Neural cell (in vitro differentiated cells): ENCODE measurements around the gene EN2. TPM values are rescaled to one million over a fixed set of nuclear protein-coding genes. Genes with fewer than 3 reads are reported as not detected.
A peak's percentile ranks its signal among the peaks of the same experiment; 100 is the strongest.

Experiments used
- H2AFZ ChIP-seq: fragments of 200-600, 300-800 bp; sonication (generic), shearing (Covaris generic); 2 replicates; pipeline ENCODE4 v1.6.0; 2014; ENCODE audit warnings: low read depth, mild to moderate bottlenecking, antibody characterized with exemption, low read length, moderate library complexity
- H3F3A ChIP-seq: fragments of 200-600 bp; shearing (Covaris generic); 2 replicates; pipeline ENCODE4 v1.6.1; 2016; ENCODE audit warnings: mild to moderate bottlenecking, moderate library complexity, mixed read lengths, antibody characterized with exemption, low read length; ENCODE audit not compliant: insufficient read depth, poor library complexity, severe bottlenecking
- H3K27ac ChIP-seq: fragments of 200-600, 300-800 bp; sonication (generic), shearing (Covaris generic); 2 replicates; pipeline ENCODE4 v1.5.1; 2014; ENCODE audit warnings: mild to moderate bottlenecking, low read length, moderate library complexity
- H3K27me3 ChIP-seq: fragments of 300-800, 200-600 bp; sonication (generic), shearing (Covaris generic); 2 replicates; pipeline ENCODE4 v1.6.0; 2014; ENCODE audit warnings: mild to moderate bottlenecking, low read depth, low read length, moderate library complexity; ENCODE audit not compliant: insufficient read depth
- H3K36me3 ChIP-seq: fragments of 300-800, 200-600 bp; sonication (generic), shearing (Covaris generic); 2 replicates; pipeline ENCODE4 v1.5.1; 2014; ENCODE audit warnings: mild to moderate bottlenecking, antibody characterized with exemption, low read length, moderate library complexity; ENCODE audit not compliant: insufficient read depth
- H3K4me2 ChIP-seq: fragments of 300-800, 200-600 bp; sonication (generic), shearing (Covaris generic); 2 replicates; pipeline ENCODE4 v1.6.0; 2014; ENCODE audit warnings: mild to moderate bottlenecking, low read length
- H3K4me3 ChIP-seq: fragments of 300-800, 200-600 bp; sonication (generic), shearing (Covaris generic); 2 replicates; pipeline ENCODE4 v1.5.1; 2014; ENCODE audit warnings: mild to moderate bottlenecking, low read length, moderate library complexity
- H3K79me2 ChIP-seq: fragments of 200-600 bp; shearing (Covaris generic); replicated peaks from 2 replicates; pipeline ENCODE4 v1.6.0; 2014; ENCODE audit warnings: mild to moderate bottlenecking, low read length, moderate library complexity; ENCODE audit not compliant: insufficient read depth
- H3K9ac ChIP-seq: fragments of 300-800, 200-600 bp; sonication (generic), shearing (Covaris generic); 2 replicates; pipeline ENCODE4 v1.6.1; 2016; ENCODE audit warnings: mild to moderate bottlenecking, low read length, mixed read lengths
- H3K9me2 ChIP-seq: fragments of 200-600 bp; shearing (Covaris generic); 2 replicates; pipeline ENCODE4 v1.6.1; 2016; ENCODE audit warnings: mild to moderate bottlenecking, low read length, mixed read lengths; ENCODE audit not compliant: insufficient read depth
- H3K9me3 ChIP-seq: fragments of 200-600, 300-800 bp; sonication (generic), shearing (Covaris generic); 2 replicates; pipeline ENCODE4 v1.6.1; 2016; ENCODE audit warnings: mild to moderate bottlenecking, mixed run types, low read length, moderate library complexity, mixed read lengths
- H4K20me1 ChIP-seq: fragments of 200-600 bp; shearing (Covaris generic); 2 replicates; pipeline ENCODE4 v1.6.1; 2016; ENCODE audit warnings: mild to moderate bottlenecking, mixed run types; ENCODE audit not compliant: insufficient read depth
- EP300 ChIP-seq: fragments of 450-650 bp; conservative IDR thresholded peaks from 2 replicates; pipeline ENCODE4 v1.6.1; 2014; ENCODE audit warnings: antibody characterized with exemption, mild to moderate bottlenecking, moderate library complexity; ENCODE audit not compliant: poor library complexity, severe bottlenecking
- POLR2AphosphoS5 ChIP-seq: IDR thresholded peaks from 2 replicates; pipeline ENCODE4 v1.6.1; 2012
- RAD21 ChIP-seq: fragments of 450-650 bp; conservative IDR thresholded peaks from 2 replicates; pipeline ENCODE4 v1.6.1; 2014; ENCODE audit warnings: antibody characterized with exemption, mild to moderate bottlenecking, moderate library complexity
- REST ChIP-seq: IDR thresholded peaks from 2 replicates; pipeline ENCODE4 v1.6.1; 2012; ENCODE audit warnings: borderline replicate concordance
- SMC3 ChIP-seq: fragments of 450-650 bp; conservative IDR thresholded peaks from 2 replicates; pipeline ENCODE4 v1.6.1; 2014; ENCODE audit warnings: antibody characterized with exemption, mild to moderate bottlenecking, moderate library complexity; ENCODE audit not compliant: poor library complexity
- TAF1 ChIP-seq: IDR thresholded peaks from 2 replicates; pipeline ENCODE4 v1.6.1; 2012; ENCODE audit warnings: low read depth
- polyA plus RNA-seq: library from polyadenylated mRNA; depleted of rRNA; stranded (reverse); fragments of >200 nt; gene quantifications from 2 replicates; pipeline ENCODE4 v1.2.3, GENCODE V29; 2014
- TF ChIP-seq, protein P1 (sequence below): fragments of 450-650 bp; IDR thresholded peaks from 2 replicates; pipeline ENCODE4 v1.5.1; 2014; ENCODE audit warnings: antibody characterized with exemption, mild to moderate bottlenecking, moderate library complexity; ENCODE audit not compliant: poor library complexity, severe bottlenecking

EN2 gene
- polyA plus RNA-seq, 1 donor from 2014 or later = not detected

GRCh38 chr7:155411718-155412415 lies 46.1 kb upstream of the EN2 start:
- no peak overlapping the region for H3K9ac ChIP-seq
- H4K20me1 ChIP-seq = no peaks in the 10 kb centered on the region
- no peak overlapping the region for H3K4me3 ChIP-seq
- no peak overlapping the region for H3K4me2 ChIP-seq
- H3K36me3 ChIP-seq = no peaks in the 10 kb centered on the region
- no peaks in the 10 kb centered on the region for H3K9me3 ChIP-seq
- H3K27ac ChIP-seq = no peak overlapping the region
- no peak overlapping the region for H2AFZ ChIP-seq
- no peaks in the 10 kb centered on the region for H3F3A ChIP-seq
- TF ChIP-seq, protein P1, sequence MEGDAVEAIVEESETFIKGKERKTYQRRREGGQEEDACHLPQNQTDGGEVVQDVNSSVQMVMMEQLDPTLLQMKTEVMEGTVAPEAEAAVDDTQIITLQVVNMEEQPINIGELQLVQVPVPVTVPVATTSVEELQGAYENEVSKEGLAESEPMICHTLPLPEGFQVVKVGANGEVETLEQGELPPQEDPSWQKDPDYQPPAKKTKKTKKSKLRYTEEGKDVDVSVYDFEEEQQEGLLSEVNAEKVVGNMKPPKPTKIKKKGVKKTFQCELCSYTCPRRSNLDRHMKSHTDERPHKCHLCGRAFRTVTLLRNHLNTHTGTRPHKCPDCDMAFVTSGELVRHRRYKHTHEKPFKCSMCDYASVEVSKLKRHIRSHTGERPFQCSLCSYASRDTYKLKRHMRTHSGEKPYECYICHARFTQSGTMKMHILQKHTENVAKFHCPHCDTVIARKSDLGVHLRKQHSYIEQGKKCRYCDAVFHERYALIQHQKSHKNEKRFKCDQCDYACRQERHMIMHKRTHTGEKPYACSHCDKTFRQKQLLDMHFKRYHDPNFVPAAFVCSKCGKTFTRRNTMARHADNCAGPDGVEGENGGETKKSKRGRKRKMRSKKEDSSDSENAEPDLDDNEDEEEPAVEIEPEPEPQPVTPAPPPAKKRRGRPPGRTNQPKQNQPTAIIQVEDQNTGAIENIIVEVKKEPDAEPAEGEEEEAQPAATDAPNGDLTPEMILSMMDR = no peak
- TF ChIP-seq EP300 (no peak), SMC3 (no peak)
- no peaks in the 10 kb centered on the region for H3K79me2 ChIP-seq
- no peaks in the 10 kb centered on the region for H3K27me3 ChIP-seq
- no peaks in the 10 kb centered on the region for H3K9me2 ChIP-seq

- H3K79me2 ChIP-seq = no peaks in the 10 kb centered on the region
- TF ChIP-seq RAD21 (no peak), SMC3 (peak; percentile 34)
- TF ChIP-seq, protein P1 = peak; percentile 65
- no peaks in the 10 kb centered on the region for H3K27me3 ChIP-seq
- H3K27ac ChIP-seq = no peak overlapping the region
- no peak overlapping the region for H3K9ac ChIP-seq
- no peaks in the 10 kb centered on the region for H3K9me3 ChIP-seq
- no peak overlapping the region for H2AFZ ChIP-seq
- no peaks in the 10 kb centered on the region for H3F3A ChIP-seq
- no peaks in the 10 kb centered on the region for H4K20me1 ChIP-seq
- no peaks in the 10 kb centered on the region for H3K36me3 ChIP-seq
- H3K4me3 ChIP-seq = no peak overlapping the region
- no peaks in the 10 kb centered on the region for H3K9me2 ChIP-seq
- H3K4me2 ChIP-seq = no peak overlapping the region
Measured at GRCh38 chr7:155412416-155413253, 45.3 kb upstream of the EN2 start.

DNA sequence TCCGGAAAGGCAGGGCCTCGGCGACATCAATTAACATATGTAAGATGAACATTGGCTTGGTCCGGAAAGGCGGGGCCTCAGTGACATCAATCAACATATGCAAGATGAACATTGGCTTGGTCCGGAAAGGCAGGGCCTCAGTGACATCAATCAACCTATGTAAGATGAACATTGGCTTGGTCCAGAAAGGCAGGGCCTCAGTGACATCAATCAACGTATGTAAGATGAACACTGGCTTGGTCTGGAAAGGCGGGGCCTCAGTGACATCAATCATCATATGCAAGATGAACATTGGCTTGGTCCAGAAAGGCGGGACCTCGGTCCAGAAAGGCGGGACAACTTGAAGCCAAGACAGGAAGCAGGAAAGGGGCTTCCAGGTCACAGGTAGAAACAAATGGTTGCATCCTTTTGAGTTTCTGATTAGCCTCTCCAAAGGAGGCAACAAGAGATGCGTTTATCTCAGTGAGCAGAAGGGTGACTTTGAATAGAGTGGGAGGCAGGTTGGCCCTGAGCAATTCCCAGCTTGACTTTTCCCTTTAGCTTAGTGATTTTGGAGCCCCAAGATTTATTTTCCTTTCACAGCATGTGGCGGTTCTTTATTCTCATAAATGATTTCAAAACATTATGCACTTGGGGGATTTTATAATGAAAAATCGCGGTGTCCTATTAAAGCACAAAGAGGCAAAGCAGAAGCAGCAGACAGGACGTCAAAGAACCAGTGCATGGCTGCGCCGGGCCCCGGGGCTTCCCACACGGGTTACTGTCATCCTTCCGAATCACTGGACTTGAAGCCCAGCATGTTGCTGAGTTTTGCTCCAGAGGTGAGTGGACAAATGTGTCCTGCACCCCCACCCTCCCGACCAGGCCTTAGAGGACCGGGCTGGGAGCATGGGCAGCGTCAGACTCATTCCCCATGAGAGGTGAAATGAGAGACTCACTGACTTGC lies 43.1 kb upstream of the EN2 start:
- H3K9me2 ChIP-seq = no peaks in the 10 kb centered on the region
- H2AFZ ChIP-seq = no peak overlapping the region
- no peak overlapping the region for H3K27ac ChIP-seq
- no peaks in the 10 kb centered on the region for H3K27me3 ChIP-seq
- H3K9me3 ChIP-seq = no peaks in the 10 kb centered on the region
- H3K9ac ChIP-seq = no peak overlapping the region
- H3K36me3 ChIP-seq = no peaks in the 10 kb centered on the region
- no peak overlapping the region for H3K4me3 ChIP-seq
- H3K79me2 ChIP-seq = no peaks in the 10 kb centered on the region
- no peaks in the 10 kb centered on the region for H3F3A ChIP-seq
- H3K4me2 ChIP-seq = no peak overlapping the region
- no peaks in the 10 kb centered on the region for H4K20me1 ChIP-seq
- TF ChIP-seq EP300 (no peak), RAD21 (no peak), POLR2AphosphoS5 (no peak), SMC3 (no peak), TAF1 (no peak), REST (no peak)
- TF ChIP-seq, protein P1 = no peak
